Tibial artery (tissue), 4 donors: ENCODE data around the gene RIN3.

Experiments
- DNase-seq, 2 donors: peaks; one replicate each; pipeline ENCODE4 v3.0.0-alpha.2; 2019
- H3K27ac ChIP-seq, 2 donors: fragments of 200-600 bp; sonication (generic) in 1 of 2; 1 replicate in 1 of 2; 2 replicates in 1 of 2; pipeline ENCODE4 v1.5.1; 2018 to 2019; ENCODE audit warnings: mild to moderate bottlenecking in 1 of 2
- H3K27me3 ChIP-seq, 2 donors: fragments of 200-600 bp; sonication (generic) in 1 of 2; one replicate each; pipeline versions ENCODE4 v1.5.1 to v1.6.0; 2016 to 2019
- H3K36me3 ChIP-seq, 3 donors: fragments of 200-600 bp; sonication (generic) in 2 of 3; one replicate each; pipeline ENCODE4 v1.5.1; 2016 to 2019; ENCODE audit warnings: mild to moderate bottlenecking in 2 of 3
- H3K4me1 ChIP-seq, 4 donors: fragments of 200-600 bp; sonication (generic) in 2 of 4; 1 replicate in 3 of 4; 2 replicates in 1 of 4; pipeline ENCODE4 v1.5.1; 2016 to 2019
- H3K4me3 ChIP-seq, 2 donors: fragments of 200-600 bp; sonication (generic) in 1 of 2; 1 replicate in 1 of 2; 2 replicates in 1 of 2; pipeline ENCODE4 v1.5.1; 2018 to 2019; ENCODE audit warnings: mild to moderate bottlenecking in 2 of 2
- H3K9me3 ChIP-seq, 3 donors: fragments of 200-600 bp; sonication (generic) in 1 of 3; one replicate each; pipeline ENCODE4 v1.5.1; 2016 to 2019
- intact Hi-C: fragments of 100-400 bp; cut with DNase I; formaldehyde crosslinking; loops from one replicate; pipeline ENCODE4 v1.15.0; 2023; ENCODE audit warnings: low total_unique reads
- TF ChIP-seq, protein P1 (sequence below), 2 experiments: fragments of 200-600 bp in 1 of 2; fragments of 450-650 bp in 1 of 2; IDR thresholded peaks; one replicate each; pipeline ENCODE4 v1.5.1; 2017 to 2019; ENCODE audit warnings: antibody characterized with exemption in 2 of 2, mild to moderate bottlenecking in 1 of 2, moderate library complexity in 1 of 2

Gene RIN3

DNA sequence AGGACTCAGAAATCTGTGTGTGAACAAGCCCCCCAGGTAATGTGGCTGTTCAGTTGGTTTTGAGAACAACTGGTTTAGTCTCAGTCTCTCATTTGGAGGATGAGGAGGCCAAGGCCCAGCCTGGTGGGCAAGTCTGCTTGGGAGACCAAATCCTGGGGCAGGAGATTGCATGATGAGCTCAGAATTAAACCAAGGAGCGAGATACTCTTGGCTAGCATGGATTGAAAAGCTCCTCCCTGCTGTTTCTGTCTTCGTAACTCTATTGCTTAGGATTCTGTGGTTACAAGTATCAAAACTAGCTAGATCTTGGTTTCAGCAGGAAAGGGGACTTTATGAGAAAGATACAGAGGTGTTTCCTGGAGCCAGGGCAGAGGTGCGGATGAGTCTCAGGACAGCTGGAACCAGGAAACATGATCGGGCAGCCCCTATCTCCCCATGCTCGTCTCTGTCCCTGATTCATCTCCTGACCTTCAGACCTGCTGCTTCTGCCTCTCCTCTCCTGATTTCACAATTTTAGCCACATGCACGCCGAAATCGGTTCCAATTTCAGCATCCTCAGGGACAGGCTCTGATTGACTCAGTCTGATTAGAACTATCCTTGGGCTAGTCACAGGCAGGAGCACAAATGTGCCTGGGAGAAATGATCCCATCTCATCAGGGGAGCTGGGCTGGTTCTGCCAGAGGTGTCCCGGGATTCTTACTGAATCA, 40.2 kb upstream of the RIN3 start:
- Histone ChIP-seq H3K27ac (no peak overlapping the region), H3K4me1 (no peaks in the 10 kb centered on the region), H3K4me3 (no peak overlapping the region), H3K27me3 (no peaks in the 10 kb centered on the region), H3K36me3 (no peaks in the 10 kb centered on the region), H3K9me3 (no peaks in the 10 kb centered on the region)
- DNase-seq, result peak in 1 of 2 donors; percentile 83
- TF ChIP-seq, protein P1, sequence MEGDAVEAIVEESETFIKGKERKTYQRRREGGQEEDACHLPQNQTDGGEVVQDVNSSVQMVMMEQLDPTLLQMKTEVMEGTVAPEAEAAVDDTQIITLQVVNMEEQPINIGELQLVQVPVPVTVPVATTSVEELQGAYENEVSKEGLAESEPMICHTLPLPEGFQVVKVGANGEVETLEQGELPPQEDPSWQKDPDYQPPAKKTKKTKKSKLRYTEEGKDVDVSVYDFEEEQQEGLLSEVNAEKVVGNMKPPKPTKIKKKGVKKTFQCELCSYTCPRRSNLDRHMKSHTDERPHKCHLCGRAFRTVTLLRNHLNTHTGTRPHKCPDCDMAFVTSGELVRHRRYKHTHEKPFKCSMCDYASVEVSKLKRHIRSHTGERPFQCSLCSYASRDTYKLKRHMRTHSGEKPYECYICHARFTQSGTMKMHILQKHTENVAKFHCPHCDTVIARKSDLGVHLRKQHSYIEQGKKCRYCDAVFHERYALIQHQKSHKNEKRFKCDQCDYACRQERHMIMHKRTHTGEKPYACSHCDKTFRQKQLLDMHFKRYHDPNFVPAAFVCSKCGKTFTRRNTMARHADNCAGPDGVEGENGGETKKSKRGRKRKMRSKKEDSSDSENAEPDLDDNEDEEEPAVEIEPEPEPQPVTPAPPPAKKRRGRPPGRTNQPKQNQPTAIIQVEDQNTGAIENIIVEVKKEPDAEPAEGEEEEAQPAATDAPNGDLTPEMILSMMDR (IDR thresholded peaks at IDR 0.05), result no peak
- intact Hi-C loops, result no loop called here

- Histone ChIP-seq H3K27me3 (no peaks in the 10 kb centered on the region), H3K9me3 (no peaks in the 10 kb centered on the region), H3K4me1 (no peaks in the 10 kb centered on the region), H3K4me3 (no peak overlapping the region), H3K27ac (no peak overlapping the region), H3K36me3 (no peaks in the 10 kb centered on the region)
- no peak for DNase-seq
- TF ChIP-seq, protein P1 (IDR thresholded peaks at IDR 0.05), result no peak
- intact Hi-C loops, result no loop called here
Observed at GRCh38 chr14:92473969-92474535, 39.5 kb upstream of the RIN3 start.

DNA sequence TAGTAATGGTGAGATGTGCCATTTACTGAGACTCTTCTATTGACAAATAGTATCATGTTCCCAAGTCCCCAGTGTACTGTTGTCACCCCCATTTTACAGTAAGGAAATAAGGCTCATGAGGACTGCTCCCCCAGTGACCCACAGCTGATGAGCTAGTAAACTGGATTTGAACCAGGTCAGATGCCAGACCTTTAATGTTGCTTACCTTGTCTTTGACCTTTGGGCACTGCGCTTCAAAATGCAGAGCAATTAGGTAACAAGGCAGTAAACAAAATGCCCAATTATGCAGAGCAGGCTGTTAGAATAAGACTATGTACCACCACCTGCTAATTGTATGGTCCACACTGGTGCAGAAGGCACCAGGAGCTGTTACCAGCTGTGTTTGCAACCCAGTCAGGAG, 38.5 kb upstream of the RIN3 start:
- intact Hi-C loops, result no loop called here
- Histone ChIP-seq H3K36me3 (no peaks in the 10 kb centered on the region), H3K4me1 (no peaks in the 10 kb centered on the region), H3K27ac (no peak overlapping the region), H3K4me3 (no peak overlapping the region), H3K27me3 (no peaks in the 10 kb centered on the region), H3K9me3 (no peaks in the 10 kb centered on the region)
- TF ChIP-seq, protein P1 (IDR thresholded peaks at IDR 0.05), result no peak
- no peak for DNase-seq

GRCh38 chr14:92475451-92476187, 38.0 kb upstream of the RIN3 start:
- intact Hi-C loops, result no loop called here
- Histone ChIP-seq H3K36me3 (no peaks in the 10 kb centered on the region), H3K27ac (no peak overlapping the region), H3K9me3 (no peaks in the 10 kb centered on the region), H3K27me3 (no peaks in the 10 kb centered on the region), H3K4me3 (no peak overlapping the region), H3K4me1 (no peaks in the 10 kb centered on the region)
- TF ChIP-seq, protein P1 (IDR thresholded peaks at IDR 0.05), result no peak
- peak in 1 of 2 donors; percentile 78 for DNase-seq

DNA sequence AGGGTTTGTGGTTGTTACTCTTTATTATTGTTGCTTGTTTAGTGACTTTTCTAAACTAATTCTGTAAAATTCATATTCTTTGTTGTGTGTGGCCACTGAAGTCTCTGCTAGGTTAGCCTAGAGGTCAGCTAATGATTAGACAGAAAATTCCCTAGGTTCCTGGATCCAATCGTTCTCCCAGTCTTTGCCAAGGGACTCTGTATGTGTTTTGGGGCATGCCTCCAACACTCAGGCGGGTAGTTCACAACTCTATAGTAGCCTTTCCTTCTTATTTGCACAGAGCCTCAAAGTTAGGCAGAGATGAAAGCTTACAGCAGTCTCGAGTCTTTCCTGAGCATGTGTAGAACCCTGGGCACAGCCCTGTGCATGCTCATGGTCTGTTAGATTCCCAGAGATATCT, 32.7 kb upstream of the RIN3 start:
- Histone ChIP-seq H3K4me1 (no peaks in the 10 kb centered on the region), H3K27me3 (no peaks in the 10 kb centered on the region), H3K27ac (no peak overlapping the region), H3K4me3 (no peak overlapping the region), H3K9me3 (no peaks in the 10 kb centered on the region), H3K36me3 (no peaks in the 10 kb centered on the region)
- intact Hi-C loops, result no loop called here
- no peak for DNase-seq
- TF ChIP-seq, protein P1 (IDR thresholded peaks at IDR 0.05), result no peak
